OCI-LY7 (cell line): ENCODE results near the gene LRRC8D. TPM values are rescaled to one million over a fixed set of nuclear protein-coding genes. Genes with fewer than 3 reads are reported as not detected.
A peak's percentile ranks its signal among the peaks of the same experiment; 100 is the strongest.

Source experiments
- BruUV-seq: library from RNA; stranded (reverse); fragments of 400-500 nt; replicated peaks from 2 replicates; lab custom pipeline; 2021; lab: Mats Ljungman, UMichigan
- CTCF ChIA-PET: fragments of 300-600 bp; sonication (Branson Sonifier 250); formaldehyde crosslinking; loops from one replicate; lab custom pipeline; 2022; ENCODE audit warnings: antibody characterized with exemption; ENCODE audit not compliant: unreplicated experiment; lab: Charles Lee
- POLR2A ChIA-PET: fragments of 300-600 bp; sonication (Branson Sonifier 250); formaldehyde crosslinking; loops from one replicate; lab custom pipeline; 2022; ENCODE audit warnings: antibody characterized with exemption; lab: Charles Lee
- DNase-seq: peaks from one replicate; pipeline ENCODE4 v3.0.0-alpha.2; 2015; ENCODE audit warnings: low spot score
- H2AFZ ChIP-seq: fragments of 200-600 bp; sonication (generic), shearing (Covaris generic); 2 replicates; pipeline ENCODE4 v1.6.1; 2014; ENCODE audit warnings: mild to moderate bottlenecking, antibody characterized with exemption, low read length, moderate library complexity
- H3K27ac ChIP-seq: fragments of 200-600 bp; sonication (generic); 2 replicates; pipeline ENCODE4 v1.5.1; 2014; ENCODE audit warnings: mixed run types, low read depth, mild to moderate bottlenecking, moderate library complexity, low read length, inconsistent platforms; ENCODE audit not compliant: poor library complexity, severe bottlenecking
- H3K36me3 ChIP-seq: fragments of 200-600 bp; sonication (generic); 2 replicates; pipeline ENCODE4 v1.6.1; 2014; ENCODE audit warnings: mild to moderate bottlenecking, antibody characterized with exemption, low read length, moderate library complexity, mixed read lengths; ENCODE audit not compliant: insufficient read depth
- H3K4me1 ChIP-seq: fragments of 200-600 bp; sonication (generic); 2 replicates; pipeline ENCODE4 v1.5.1; 2014; ENCODE audit warnings: mild to moderate bottlenecking, low read length; ENCODE audit not compliant: insufficient read depth, poor library complexity, severe bottlenecking
- H3K4me2 ChIP-seq: fragments of 200-600 bp; sonication (generic); 2 replicates; pipeline ENCODE4 v1.6.1; 2014; ENCODE audit warnings: mild to moderate bottlenecking, low read length
- H3K4me3 ChIP-seq: fragments of 200-600 bp; sonication (generic); 2 replicates; pipeline ENCODE4 v1.5.1; 2014; ENCODE audit warnings: mild to moderate bottlenecking, low read depth, low read length; ENCODE audit not compliant: poor library complexity, severe bottlenecking
- H3K79me2 ChIP-seq: fragments of 200-600 bp; sonication (generic); 2 replicates; pipeline ENCODE4 v1.6.1; 2016; ENCODE audit warnings: low read depth, mild to moderate bottlenecking, low read length, moderate library complexity, mixed read lengths; ENCODE audit not compliant: insufficient read depth
- H3K9me2 ChIP-seq: fragments of 200-600 bp; sonication (generic); 2 replicates; pipeline ENCODE4 v1.6.1; 2016; ENCODE audit warnings: mild to moderate bottlenecking, low read length, mixed read lengths; ENCODE audit not compliant: insufficient read depth
- H3K9me3 ChIP-seq: fragments of 200-600 bp; sonication (generic); 2 replicates; pipeline ENCODE4 v1.6.1; 2014; ENCODE audit warnings: mild to moderate bottlenecking, mixed run types, low read length, mixed read lengths
- H4K20me1 ChIP-seq: fragments of 200-600 bp; sonication (generic); 2 replicates; pipeline ENCODE4 v1.6.1; 2014; ENCODE audit warnings: mild to moderate bottlenecking, antibody characterized with exemption, low read length, moderate library complexity, mixed read lengths; ENCODE audit not compliant: insufficient read depth
- EZH2phosphoT487 ChIP-seq: fragments of 200-600 bp; sonication (generic); IDR thresholded peaks from 2 replicates; pipeline ENCODE4 v1.6.1; 2018; ENCODE audit warnings: low read depth, borderline replicate concordance, mild to moderate bottlenecking, mixed run types, antibody characterized with exemption, low read length, moderate library complexity, mixed read lengths
- intact Hi-C: fragments of 100-400 bp; cut with micrococcal nuclease; formaldehyde crosslinking; loops from one replicate; pipeline ENCODE4 v1.10.0; 2022; ENCODE audit not compliant: unreplicated experiment
- total RNA-seq, 2 experiments: library from RNA; depleted of rRNA in 1 of 2; stranded (reverse); fragments of >200 nt in 1 of 2; shearing (Covaris generic) in 1 of 2; gene quantifications; 2 replicates each; pipeline ENCODE4 v1.2.3, GENCODE V29; 2014 to 2022
- TF ChIP-seq, protein P1 (sequence below): fragments of 200-600 bp; sonication (generic); conservative IDR thresholded peaks from 2 replicates; pipeline ENCODE4 v1.5.1; 2014; ENCODE audit warnings: mild to moderate bottlenecking, antibody characterized with exemption, low read length, moderate library complexity, mixed read lengths

Gene LRRC8D
- total RNA-seq, 2 experiments from 2014 or later, result 23.8 to 37.1 TPM

DNA sequence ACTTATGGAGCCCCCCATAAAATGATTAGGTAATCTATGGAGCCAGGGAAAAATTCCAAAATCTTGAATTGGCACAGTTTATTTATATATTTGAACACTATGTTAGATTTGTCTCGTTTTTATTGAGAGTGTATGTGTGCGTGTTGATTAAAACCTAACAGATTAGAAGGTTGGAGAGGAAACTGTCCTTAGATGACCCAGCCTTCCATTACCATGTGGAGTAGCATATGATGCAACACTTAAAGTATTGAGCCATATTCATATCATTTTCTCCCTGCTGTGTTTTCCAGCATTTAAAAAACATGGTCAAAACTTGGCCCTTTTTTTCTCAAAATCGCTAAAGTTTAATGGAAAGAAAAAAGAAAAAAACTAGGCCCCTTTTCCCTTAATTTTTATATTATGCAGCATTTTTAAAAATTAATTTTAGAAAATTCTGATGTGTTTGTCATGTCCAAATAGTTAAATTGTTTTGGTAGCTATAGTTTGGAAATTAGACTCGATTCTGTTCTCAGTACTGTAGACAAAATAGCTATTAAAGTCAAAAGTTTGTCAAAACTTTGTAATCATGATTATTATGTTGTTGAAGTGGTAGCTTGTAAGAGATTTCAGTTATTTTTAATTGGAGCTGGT lies 2.3 kb downstream of the LRRC8D start:
- no peaks in the 10 kb centered on the region for H3K9me3 ChIP-seq
- H3K9me2 ChIP-seq, result no peaks in the 10 kb centered on the region
- ChIA-PET POLR2A (interaction anchor here (0.5 to 8.2 kb wide), 6 partner anchors 10 to 180 kb away, joined by 3 to 72 read pairs (median 4); no protein-coding TSS in a partner anchor), CTCF (no interaction called here)
- TSS peak; percentile 57 for BruUV-seq
- intact Hi-C loops, result no loop called here
- H3K4me3 ChIP-seq, result peak overlapping the region; percentile 74
- H3K79me2 ChIP-seq, result peaks cover 38% of the 10 kb centered on the region; the same call in 1 of the 2 replicates
- H2AFZ ChIP-seq, result peak overlapping the region; percentile 66; the same call in 1 of the 2 replicates
- TF ChIP-seq, protein P1, sequence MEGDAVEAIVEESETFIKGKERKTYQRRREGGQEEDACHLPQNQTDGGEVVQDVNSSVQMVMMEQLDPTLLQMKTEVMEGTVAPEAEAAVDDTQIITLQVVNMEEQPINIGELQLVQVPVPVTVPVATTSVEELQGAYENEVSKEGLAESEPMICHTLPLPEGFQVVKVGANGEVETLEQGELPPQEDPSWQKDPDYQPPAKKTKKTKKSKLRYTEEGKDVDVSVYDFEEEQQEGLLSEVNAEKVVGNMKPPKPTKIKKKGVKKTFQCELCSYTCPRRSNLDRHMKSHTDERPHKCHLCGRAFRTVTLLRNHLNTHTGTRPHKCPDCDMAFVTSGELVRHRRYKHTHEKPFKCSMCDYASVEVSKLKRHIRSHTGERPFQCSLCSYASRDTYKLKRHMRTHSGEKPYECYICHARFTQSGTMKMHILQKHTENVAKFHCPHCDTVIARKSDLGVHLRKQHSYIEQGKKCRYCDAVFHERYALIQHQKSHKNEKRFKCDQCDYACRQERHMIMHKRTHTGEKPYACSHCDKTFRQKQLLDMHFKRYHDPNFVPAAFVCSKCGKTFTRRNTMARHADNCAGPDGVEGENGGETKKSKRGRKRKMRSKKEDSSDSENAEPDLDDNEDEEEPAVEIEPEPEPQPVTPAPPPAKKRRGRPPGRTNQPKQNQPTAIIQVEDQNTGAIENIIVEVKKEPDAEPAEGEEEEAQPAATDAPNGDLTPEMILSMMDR, result no peak
- TF ChIP-seq EZH2phosphoT487, result no peak
- H3K4me1 ChIP-seq, result peaks cover 37% of the 10 kb centered on the region
- H3K27ac ChIP-seq, result peak overlapping the region; percentile 89
- no peaks in the 10 kb centered on the region for H4K20me1 ChIP-seq
- H3K36me3 ChIP-seq, result peaks cover 36% of the 10 kb centered on the region
- H3K4me2 ChIP-seq, result peak overlapping the region; percentile 91
- peak; percentile 37 for DNase-seq

DNA sequence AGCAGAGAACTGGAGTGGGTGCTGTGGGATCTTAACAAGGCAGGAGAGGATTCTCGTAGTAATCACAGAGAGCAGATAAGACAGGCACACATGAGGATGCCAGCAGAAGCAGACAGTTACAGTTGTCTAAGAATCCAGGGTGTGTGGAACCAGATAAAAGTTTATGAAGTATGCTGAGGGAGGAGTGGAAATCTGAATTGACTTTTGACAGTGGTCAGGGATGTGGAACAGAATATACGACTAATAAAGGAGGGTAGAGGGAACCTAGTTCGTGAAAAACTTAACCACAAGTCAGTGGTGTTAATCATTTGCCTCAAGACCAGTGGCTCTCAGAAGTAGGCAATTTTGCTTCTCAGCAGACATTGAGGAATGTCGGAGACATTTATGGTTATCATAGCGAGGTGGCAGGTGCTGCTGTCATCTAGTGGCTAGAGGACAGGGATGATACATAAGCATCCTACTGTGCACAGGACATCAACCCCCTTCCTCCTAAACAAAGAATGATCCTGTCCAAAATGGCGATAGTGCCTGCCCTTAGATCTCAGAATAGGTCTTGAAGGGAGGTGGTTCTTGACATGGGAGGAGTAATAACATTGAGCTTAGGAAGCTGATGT lies 3.0 kb downstream of the LRRC8D start:
- peak overlapping the region; percentile 74 for H3K4me3 ChIP-seq
- DNase-seq, result peak; percentile 19
- peak overlapping the region; percentile 2 for H3K27ac ChIP-seq
- intact Hi-C loops, result no loop called here
- H3K9me2 ChIP-seq, result no peaks in the 10 kb centered on the region
- no peak overlapping the region for H2AFZ ChIP-seq
- no peaks in the 10 kb centered on the region for H3K9me3 ChIP-seq
- no peaks in the 10 kb centered on the region for H4K20me1 ChIP-seq
- H3K4me2 ChIP-seq, result peak overlapping the region; percentile 91
- H3K36me3 ChIP-seq, result peaks cover 36% of the 10 kb centered on the region
- ChIA-PET POLR2A (interaction anchor here (0.5 to 8.2 kb wide), 5 partner anchors 9 to 179 kb away, joined by 4 to 72 read pairs (median 7); no protein-coding TSS in a partner anchor), CTCF (no interaction called here)
- BruUV-seq, result no TSS peak
- TF ChIP-seq, protein P1, result no peak
- H3K79me2 ChIP-seq, result peaks cover 38% of the 10 kb centered on the region; the same call in 1 of the 2 replicates
- peaks cover 37% of the 10 kb centered on the region for H3K4me1 ChIP-seq

DNA sequence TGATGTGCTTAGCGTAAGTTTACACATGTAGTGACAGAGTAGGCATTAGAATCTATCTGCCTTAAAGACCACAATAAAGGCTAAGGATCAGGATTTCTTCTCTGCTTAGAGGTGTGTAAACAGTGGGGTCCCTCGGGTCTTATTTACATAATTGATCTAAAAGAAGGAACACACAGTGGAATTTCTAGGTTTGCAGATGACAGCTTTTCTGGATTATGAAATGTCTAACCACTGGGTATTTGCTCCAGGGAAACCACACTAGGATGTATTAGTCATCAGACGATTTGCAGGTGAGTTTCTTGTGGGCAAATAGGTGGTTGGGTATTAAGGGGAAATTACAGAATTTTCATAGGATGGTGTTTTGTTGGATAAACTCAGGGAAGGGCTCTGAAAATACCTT lies 5.8 kb downstream of the LRRC8D start:
- no peak overlapping the region for H2AFZ ChIP-seq
- no peak overlapping the region for H3K4me2 ChIP-seq
- H4K20me1 ChIP-seq, result no peaks in the 10 kb centered on the region
- ChIA-PET POLR2A (interaction anchor here (0.7 to 8.2 kb wide), 3 partner anchors 14 to 29 kb away, joined by 3 to 72 read pairs (median 5); no protein-coding TSS in a partner anchor), CTCF (no interaction called here)
- no peak for TF ChIP-seq EZH2phosphoT487
- TF ChIP-seq, protein P1, result no peak
- BruUV-seq, result no TSS peak
- H3K9me2 ChIP-seq, result no peaks in the 10 kb centered on the region
- H3K4me3 ChIP-seq, result no peak overlapping the region
- peaks cover 25% of the 10 kb centered on the region for H3K4me1 ChIP-seq
- peaks cover 21% of the 10 kb centered on the region; the same call in 1 of the 2 replicates for H3K79me2 ChIP-seq
- no peak overlapping the region for H3K27ac ChIP-seq
- no peaks in the 10 kb centered on the region for H3K9me3 ChIP-seq
- intact Hi-C loops, result no loop called here
- H3K36me3 ChIP-seq, result peaks cover 36% of the 10 kb centered on the region
- DNase-seq, result no peak
